H1 (cell line): ENCODE results near the gene LRRC40.

Source experiments
- CREB1 ChIP-seq: IDR thresholded peaks from 2 replicates; pipeline ENCODE4 v1.6.1; 2012; ENCODE audit warnings: inconsistent platforms
- EZH2 ChIP-seq: fragments of 200-600 bp; sonication (generic); IDR thresholded peaks from 2 replicates; pipeline ENCODE4 v1.7.1; 2012; ENCODE audit warnings: low read depth, mild to moderate bottlenecking, moderate library complexity, low read length, inconsistent platforms; ENCODE audit not compliant: severe bottlenecking
- JUN ChIP-seq: IDR thresholded peaks from 2 replicates; pipeline ENCODE4 v1.6.1; 2011; ENCODE audit warnings: low read depth, mild to moderate bottlenecking, improper control_type of control experiment, low read length
- POLR2A ChIP-seq, 2 experiments: IDR thresholded peaks; 1 replicate in 1 of 2; 2 replicates in 1 of 2; pipeline ENCODE4 v1.6.1; 2011; ENCODE audit warnings: low read depth in 2 of 2, low read length in 2 of 2, mild to moderate bottlenecking in 2 of 2; ENCODE audit errors: control extremely low read depth in 1 of 2
- POU5F1 ChIP-seq: IDR thresholded peaks from 2 replicates; pipeline ENCODE4 v1.6.1; 2011; ENCODE audit warnings: low read depth, mild to moderate bottlenecking, low read length, moderate library complexity
- YY1 ChIP-seq: IDR thresholded peaks from 2 replicates; pipeline ENCODE4 v1.6.1; 2011; ENCODE audit warnings: low read depth, mild to moderate bottlenecking, low read length
- TF ChIP-seq, protein P1 (sequence below), 3 experiments: IDR thresholded peaks; 1 replicate in 2 of 3; 2 replicates in 1 of 3; pipeline versions ENCODE4 v1.5.1 to v1.6.1; 2011; ENCODE audit warnings: low read length in 3 of 3, mild to moderate bottlenecking in 3 of 3, inconsistent platforms in 2 of 3, low read depth in 1 of 3, moderate library complexity in 1 of 3; ENCODE audit not compliant: insufficient read depth in 1 of 3; ENCODE audit errors: control extremely low read depth in 1 of 3
- TF ChIP-seq, protein P2 (sequence below): IDR thresholded peaks from 2 replicates; pipeline ENCODE4 v1.6.1; 2011; ENCODE audit warnings: low read depth, mild to moderate bottlenecking, low read length; ENCODE audit not compliant: insufficient read depth

DNA sequence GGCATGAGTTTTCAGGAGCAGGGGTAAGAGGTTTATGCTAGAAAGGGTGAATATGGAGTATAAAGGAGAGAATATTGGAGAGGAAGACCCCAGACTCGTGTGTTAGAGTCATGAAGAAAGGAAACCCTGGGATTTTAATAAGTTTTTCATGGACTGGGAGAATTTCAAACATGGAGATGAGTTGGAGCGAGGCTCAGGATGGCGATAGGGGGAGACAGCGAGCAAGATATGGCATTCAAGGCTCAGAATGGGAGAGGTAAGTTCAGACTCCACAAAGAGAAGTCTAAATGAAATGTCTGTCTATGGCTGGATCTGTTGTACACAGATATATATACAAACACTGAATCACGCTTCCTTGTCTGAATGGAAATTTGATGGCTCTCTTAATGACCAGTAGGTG lies 92.5 kb downstream of the LRRC40 start:
- TF ChIP-seq JUN: no peak
- no peak for TF ChIP-seq CREB1
- TF ChIP-seq YY1: no peak
- TF ChIP-seq POU5F1: no peak
- TF ChIP-seq, protein P1, sequence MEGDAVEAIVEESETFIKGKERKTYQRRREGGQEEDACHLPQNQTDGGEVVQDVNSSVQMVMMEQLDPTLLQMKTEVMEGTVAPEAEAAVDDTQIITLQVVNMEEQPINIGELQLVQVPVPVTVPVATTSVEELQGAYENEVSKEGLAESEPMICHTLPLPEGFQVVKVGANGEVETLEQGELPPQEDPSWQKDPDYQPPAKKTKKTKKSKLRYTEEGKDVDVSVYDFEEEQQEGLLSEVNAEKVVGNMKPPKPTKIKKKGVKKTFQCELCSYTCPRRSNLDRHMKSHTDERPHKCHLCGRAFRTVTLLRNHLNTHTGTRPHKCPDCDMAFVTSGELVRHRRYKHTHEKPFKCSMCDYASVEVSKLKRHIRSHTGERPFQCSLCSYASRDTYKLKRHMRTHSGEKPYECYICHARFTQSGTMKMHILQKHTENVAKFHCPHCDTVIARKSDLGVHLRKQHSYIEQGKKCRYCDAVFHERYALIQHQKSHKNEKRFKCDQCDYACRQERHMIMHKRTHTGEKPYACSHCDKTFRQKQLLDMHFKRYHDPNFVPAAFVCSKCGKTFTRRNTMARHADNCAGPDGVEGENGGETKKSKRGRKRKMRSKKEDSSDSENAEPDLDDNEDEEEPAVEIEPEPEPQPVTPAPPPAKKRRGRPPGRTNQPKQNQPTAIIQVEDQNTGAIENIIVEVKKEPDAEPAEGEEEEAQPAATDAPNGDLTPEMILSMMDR (IDR thresholded peaks at IDR 0.05; ENCODE audit: control extremely low read depth in 1 of 3, insufficient read depth in 1 of 3, low read depth in 1 of 3, low read length in 3 of 3): peak; percentile 14 to 58 (median 58); a peak in 3 of 4 replicates
- TF ChIP-seq, protein P2, sequence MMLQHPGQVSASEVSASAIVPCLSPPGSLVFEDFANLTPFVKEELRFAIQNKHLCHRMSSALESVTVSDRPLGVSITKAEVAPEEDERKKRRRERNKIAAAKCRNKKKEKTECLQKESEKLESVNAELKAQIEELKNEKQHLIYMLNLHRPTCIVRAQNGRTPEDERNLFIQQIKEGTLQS: no peak
- no peak for TF ChIP-seq EZH2
- TF ChIP-seq POLR2A (IDR thresholded peaks at IDR 0.05; ENCODE audit: control extremely low read depth in 1 of 2, low read depth in 2 of 2, low read length in 2 of 2): no peak
